K562 (cell line): ENCODE data around the gene CENPH. TPM values are rescaled to one million over a fixed set of nuclear protein-coding genes. Genes with fewer than 3 reads are reported as not detected.

Source experiments
- ATAC-seq: fragments of 200-7000 bp; cut with Tn5 transposase; 3 replicates; pipeline ENCODE4 v1.9.1; 2020; ENCODE audit warnings: moderate library complexity
- BruUV-seq: library from RNA; stranded (reverse); fragments of 400-500 nt; replicated peaks from 2 replicates; lab custom pipeline; 2021; lab: Mats Ljungman, UMichigan
- CTCF ChIA-PET: fragments of 300-600 bp; formaldehyde crosslinking; extraction: SDS; loops from one replicate; lab custom pipeline; 2021; ENCODE audit warnings: low intra/inter-chr PET ratio; lab: Yijun Ruan, JAX
- POLR2A ChIA-PET: fragments of 300-600, 350-650 bp; sonication (Branson Sonifier 250); formaldehyde crosslinking; extraction: SDS; loops from one replicate; lab custom pipeline; 2021; ENCODE audit warnings: antibody characterized with exemption, inconsistent platforms; lab: Yijun Ruan, JAX
- DNase-seq, 4 experiments: peaks; one replicate each; pipeline versions ENCODE4 v3.0.0 to v3.0.0-alpha.2; 2011 to 2018; ENCODE audit warnings: low spot score in 3 of 4, mixed read lengths in 3 of 4; ENCODE audit errors: extremely low read depth in 1 of 4
- FAIRE-seq: peaks from 2 replicates; lab custom pipeline; 2011; peaks lifted over from hg19 to GRCh38; lab: Jason Lieb, UNC
- H2AFZ ChIP-seq: 2 replicates; pipeline ENCODE4 v1.6.0; 2011; ENCODE audit warnings: low read depth, low read length, control low read depth, inconsistent platforms
- H3K27ac ChIP-seq: fragments of 200-600 bp; 3 replicates; pipeline ENCODE4 v1.8.0; 2011; ENCODE audit warnings: low read depth, mild to moderate bottlenecking, control low read depth, inconsistent platforms, low read length, moderate library complexity, mixed read lengths; ENCODE audit errors: extremely low read depth
- H3K27me3 ChIP-seq, 2 experiments: fragments of 300-600 bp in 1 of 2; 2 replicates in 1 of 2; 3 replicates in 1 of 2; pipeline versions ENCODE4 v1.6.0 to v1.8.0; 2011; ENCODE audit warnings: inconsistent platforms in 2 of 2, low read length in 2 of 2, mild to moderate bottlenecking in 1 of 2, mixed read lengths in 1 of 2, moderate library complexity in 1 of 2; ENCODE audit not compliant: control insufficient read depth in 2 of 2, insufficient read depth in 2 of 2
- H3K36me3 ChIP-seq: fragments of 300-600 bp; 3 replicates; pipeline ENCODE4 v1.8.0; 2011; ENCODE audit warnings: mild to moderate bottlenecking, low read length, inconsistent platforms; ENCODE audit not compliant: control insufficient read depth, insufficient read depth
- H3K4me1 ChIP-seq, 2 experiments: fragments of 200-600 bp in 1 of 2; replicated peaks in 1 of 2; 2 replicates in 1 of 2; 3 replicates in 1 of 2; pipeline versions ENCODE4 v1.5.1 to v1.8.0; 2011; ENCODE audit warnings: inconsistent platforms in 2 of 2, low read length in 2 of 2, mild to moderate bottlenecking in 1 of 2, mixed read lengths in 1 of 2, moderate library complexity in 1 of 2; ENCODE audit not compliant: control insufficient read depth in 2 of 2, insufficient read depth in 2 of 2
- H3K4me2 ChIP-seq: 2 replicates; pipeline ENCODE4 v1.6.1; 2011; ENCODE audit warnings: low read length, control low read depth, inconsistent platforms, mixed read lengths; ENCODE audit not compliant: insufficient read depth
- H3K4me3 ChIP-seq: fragments of 200-600 bp; sonication (generic), shearing (Covaris generic); 2 replicates; pipeline ENCODE4 v1.5.1; 2016; ENCODE audit warnings: control low read depth, inconsistent platforms
- H3K79me2 ChIP-seq: fragments of 200-600 bp; 3 replicates; pipeline ENCODE4 v1.8.0; 2011; ENCODE audit warnings: low read length, inconsistent platforms; ENCODE audit not compliant: control insufficient read depth, insufficient read depth
- H3K9ac ChIP-seq, 2 experiments: 2 replicates each; pipeline versions ENCODE4 v1.6.0 to v1.6.1; 2011; ENCODE audit warnings: low read depth in 2 of 2, low read length in 2 of 2, control low read depth in 1 of 2, inconsistent platforms in 1 of 2, mild to moderate bottlenecking in 1 of 2, mixed read lengths in 1 of 2; ENCODE audit not compliant: insufficient read depth in 1 of 2
- H3K9me1 ChIP-seq: one replicate; pipeline ENCODE4 v1.6.0; 2011; ENCODE audit warnings: inconsistent platforms, mild to moderate bottlenecking, low read length, moderate library complexity; ENCODE audit not compliant: control insufficient read depth, insufficient read depth
- H3K9me3 ChIP-seq: replicated peaks from 2 replicates; pipeline ENCODE4 v1.5.1; 2011; ENCODE audit warnings: low read depth, low read length, inconsistent platforms; ENCODE audit not compliant: control insufficient read depth, insufficient read depth
- H4K20me1 ChIP-seq: replicated peaks from 2 replicates; pipeline ENCODE4 v1.6.1; 2011; ENCODE audit warnings: low read length, inconsistent platforms, mixed read lengths; ENCODE audit not compliant: control insufficient read depth, insufficient read depth
- ARID1B ChIP-seq: fragments of 450-650 bp; IDR thresholded peaks from 2 replicates; pipeline ENCODE4 v1.6.1; 2016; ENCODE audit warnings: antibody characterized with exemption, mild to moderate bottlenecking, inconsistent platforms
- C11orf30 ChIP-seq: fragments of 450-650 bp; IDR thresholded peaks from 2 replicates; pipeline ENCODE4 v1.6.1; 2016; ENCODE audit warnings: low read depth, mild to moderate bottlenecking
- EP400 ChIP-seq: fragments of 450-650 bp; IDR thresholded peaks from 2 replicates; pipeline ENCODE4 v1.6.1; 2017; ENCODE audit warnings: antibody characterized with exemption, mild to moderate bottlenecking, moderate library complexity
- MECOM ChIP-seq: fragments of 250-450 bp; sonication (Bioruptor Pico); IDR thresholded peaks from 2 replicates; pipeline ENCODE4 v1.8.0; 2022; ENCODE audit warnings: inconsistent platforms
- MNT ChIP-seq, 2 experiments: fragments of 450-650 bp; conservative IDR thresholded peaks; 2 replicates each; pipeline ENCODE4 v1.6.1; 2017; ENCODE audit warnings: mild to moderate bottlenecking in 2 of 2, moderate library complexity in 2 of 2
- NCOR1 ChIP-seq: fragments of 450-650 bp; IDR thresholded peaks from 2 replicates; pipeline ENCODE4 v1.6.1; 2016; ENCODE audit warnings: mild to moderate bottlenecking, moderate library complexity
- PURB ChIP-seq: sonication (generic); formaldehyde crosslinking; IDR thresholded peaks from 2 replicates; pipeline ENCODE4 v1.9.0; 2021; ENCODE audit warnings: low read depth, mild to moderate bottlenecking, missing genetic modification reagents
- SMARCE1 ChIP-seq: fragments of 450-650 bp; IDR thresholded peaks from 2 replicates; pipeline ENCODE4 v1.7.1; 2016; ENCODE audit warnings: mild to moderate bottlenecking
- U2AF2 ChIP-seq: fragments of 200-400 bp; formaldehyde crosslinking; optimal IDR thresholded peaks from 2 replicates; pipeline ENCODE3; 2017; ENCODE audit warnings: low read depth, mild to moderate bottlenecking, low read length
- ZNF41 ChIP-seq: fragments of 250-450 bp; sonication (Bioruptor Pico); conservative IDR thresholded peaks from 2 replicates; pipeline ENCODE4 v1.4.0; 2020; ENCODE audit warnings: mild to moderate bottlenecking
- WGBS: fragments of 100-300 bp; shearing (Covaris generic); methylation state at CpG from one replicate; pipeline ENCODE4 v1.1.6; 2016; ENCODE audit warnings: low coverage, mixed read lengths; ENCODE audit not compliant: insufficient coverage; ENCODE audit errors: missing lambda C conversion rate; 5-methylcytosine and 5-hydroxymethylcytosine counted together
- in situ Hi-C: fragments of 300-500 bp; cut with MboI; formaldehyde crosslinking; loops from 4 replicates; pipeline ENCODE4 v1.15.0; 2018; ENCODE audit warnings: inconsistent platforms, mixed read lengths
- intact Hi-C: fragments of 100-400 bp; cut with micrococcal nuclease; formaldehyde crosslinking; loops from 2 replicates; pipeline ENCODE4 v1.14.2; 2022
- polyA plus RNA-seq, 8 experiments: library from polyadenylated mRNA; depleted of rRNA in 4 of 8; stranded (reverse) in 5 of 8; unstranded in 3 of 8; fragments of >200 nt; fragmentation: Nextera tagmentation in 2 of 8; fragmentation: Illumina TruSeq in 1 of 8; extraction: Ambion mirVana in 2 of 8; extraction: Trizol in 1 of 8; gene quantifications; 2 replicates each; pipeline versions ENCODE4 v1.2.1 to v1.2.3, GENCODE V29; 2011 to 2014; ENCODE audit warnings: inconsistent platforms in 1 of 8, missing spikeins in 1 of 8
- total RNA-seq, 7 experiments: library from RNA; depleted of rRNA in 6 of 7; stranded (reverse); fragments of >200 nt in 6 of 7; fragmentation: Illumina TruSeq in 2 of 7; extraction: Trizol in 2 of 7; gene quantifications; 2 replicates each; pipeline versions ENCODE4 v1.2.1 to v1.2.3, GENCODE V29; 2011 to 2021; ENCODE audit warnings: low replicate concordance in 1 of 7
- TF ChIP-seq, protein P1 (sequence below), 2 experiments: fragments of 450-650 bp in 1 of 2; sonication (generic) in 1 of 2; formaldehyde crosslinking in 1 of 2; IDR thresholded peaks in 1 of 2; conservative IDR thresholded peaks in 1 of 2; 2 replicates each; pipeline versions ENCODE4 v1.6.1 to v1.8.1; 2016 to 2023; ENCODE audit warnings: mild to moderate bottlenecking in 2 of 2, moderate library complexity in 2 of 2, inconsistent platforms in 1 of 2, missing genetic modification reagents in 1 of 2

CENPH gene
- total and polyA plus RNA-seq, 9 of the 15 experiments (the other 6 are each of a cell fraction or from before 2014, with no cell fraction given) = 10.5 to 124 (median 74.9) TPM

DNA sequence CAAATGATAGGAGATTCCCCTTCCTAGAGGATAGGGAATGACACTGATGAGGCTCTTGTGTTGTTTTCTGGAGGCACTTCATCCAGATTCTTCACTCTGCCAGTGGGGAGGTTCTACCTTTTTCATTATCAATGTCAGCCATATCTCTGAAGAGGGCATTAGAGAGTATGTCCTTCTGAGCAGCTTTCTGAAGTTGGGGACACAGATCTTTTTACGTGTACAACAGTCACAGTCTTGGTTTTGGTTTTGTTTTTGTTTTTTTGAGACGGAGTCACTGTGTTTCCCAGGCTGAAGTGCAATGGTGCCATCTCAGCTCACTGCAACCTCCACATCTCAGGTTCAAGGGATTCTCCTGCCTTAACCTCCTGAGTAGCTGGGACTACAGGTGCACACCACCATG, 22.6 kb downstream of the CENPH start (continued):
- TF ChIP-seq PURB (CRISPR knock-in tag) (no peak), ZNF41 (CRISPR knock-in tag) (no peak), SMARCE1 (no peak)
- TF ChIP-seq, all 486 proteins: peak for 0

DNA sequence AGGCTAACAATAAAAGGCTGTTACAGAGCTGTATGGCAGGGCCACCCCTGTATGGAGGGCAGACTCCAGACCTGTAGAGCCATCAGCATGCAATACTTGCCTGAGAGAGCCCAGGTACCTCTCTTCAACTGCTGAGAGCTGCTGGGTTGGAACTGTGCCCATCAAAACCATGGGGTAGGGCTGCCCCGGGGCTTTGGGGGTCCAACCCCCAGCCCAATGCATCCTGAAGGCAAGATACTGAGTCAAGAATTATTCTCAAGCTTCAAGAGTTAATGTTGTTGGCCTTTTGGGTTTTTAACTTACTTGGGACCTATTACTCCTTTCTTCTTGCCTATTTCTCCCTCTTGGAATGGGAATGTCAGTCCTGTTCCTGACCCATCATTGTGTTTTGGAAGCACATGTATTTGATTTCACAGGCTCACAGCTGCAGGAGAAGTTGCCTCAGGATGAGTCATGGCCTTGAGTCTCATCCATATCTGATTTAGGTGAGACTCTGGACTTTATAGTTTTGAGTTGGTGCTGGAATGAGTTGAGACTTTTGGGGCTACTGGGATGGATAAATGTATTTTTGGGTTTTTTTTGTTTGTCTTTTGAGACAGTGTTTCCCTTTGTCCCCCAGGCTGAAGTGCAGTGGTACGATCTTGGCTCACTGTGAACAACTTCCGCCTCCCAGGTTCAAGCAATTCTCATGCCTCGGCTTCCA, 24.3 kb downstream of the CENPH start:
- Histone ChIP-seq H2AFZ (no peak overlapping the region), H3K79me2 (peaks cover 10% of the 10 kb centered on the region), H3K9me1 (no peaks in the 10 kb centered on the region), H3K27me3 (no peaks in the 10 kb centered on the region), H3K4me2 (no peak overlapping the region), H3K4me1 (peaks cover 9 to 13% of the 10 kb centered on the region in 2 experiments; a peak in 4 of 5 replicates), H3K36me3 (peaks cover 34% of the 10 kb centered on the region; the same call in 2 of the 3 replicates), H3K9me3 (no peaks in the 10 kb centered on the region), H3K9ac (no peak overlapping the region), H3K27ac (peak overlapping the region; percentile 52; the same call in 2 of the 3 replicates), H3K4me3 (no peak overlapping the region), H4K20me1 (no peaks in the 10 kb centered on the region)
- no TSS peak for BruUV-seq
- intact Hi-C loops = no loop called here
- WGBS = 70% methylated on average over 4 of the region's 4 CpGs
- ChIA-PET POLR2A (interaction anchor here (0.6 to 3.0 kb wide), 6 partner anchors 12 to 21 kb away, joined by 3 to 9 read pairs (median 4); partner anchors contain the start of gene CDK7), CTCF (no interaction called here)
- peak in 2 of 4 experiments; percentile 42 to 67 for DNase-seq
- in situ Hi-C loops = no loop called here
- peak; percentile 76 for FAIRE-seq
- 0 out of 3 replicates have a peak, but pooled peaks have one; percentile 8 for ATAC-seq
- TF ChIP-seq C11orf30 (peak; percentile 17; the same call in 1 of the 2 replicates), MNT (conservative IDR thresholded peaks at IDR 0.05) (peak; percentile 29 to 68; a peak in 2 of 4 replicates), MECOM (no peak), ARID1B (peak; percentile 82), U2AF2 (no peak), EP400 (peak; percentile 67), NCOR1 (no peak)
- TF ChIP-seq, protein P1, sequence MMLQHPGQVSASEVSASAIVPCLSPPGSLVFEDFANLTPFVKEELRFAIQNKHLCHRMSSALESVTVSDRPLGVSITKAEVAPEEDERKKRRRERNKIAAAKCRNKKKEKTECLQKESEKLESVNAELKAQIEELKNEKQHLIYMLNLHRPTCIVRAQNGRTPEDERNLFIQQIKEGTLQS (IDR thresholded peaks at IDR 0.05) = peak; percentile 97
- TF ChIP-seq, protein P1 (CRISPR knock-in tag; conservative IDR thresholded peaks at IDR 0.05) = peak; percentile 85
